Heart right ventricle (tissue), 16 donors: ENCODE results near the gene DIP2C. TPM values are rescaled to one million over a fixed set of nuclear protein-coding genes. Genes with fewer than 3 reads are reported as not detected.

Experiments
- ATAC-seq, 8 donors: fragments of 200-7000 bp; cut with Tn5 transposase; one replicate each; pipeline ENCODE4 v1.9.1; 2020; ENCODE audit warnings: mild to moderate bottlenecking in 8 of 8, moderate library complexity in 8 of 8, moderate number of reproducible peaks in 1 of 8
- DNase-seq, 2 donors: peaks; one replicate each; pipeline ENCODE4 v3.0.0-alpha.2; 2020
- H3K27ac ChIP-seq, 10 donors: fragments of 200-600 bp; sonication (generic) in 2 of 10; one replicate each; pipeline versions ENCODE4 v1.5.0 to v1.8.0; 2020 to 2022; ENCODE audit warnings: mild to moderate bottlenecking in 3 of 10
- H3K27me3 ChIP-seq, 7 donors: fragments of 200-600 bp; one replicate each; pipeline ENCODE4 v1.8.0; 2021 to 2022; ENCODE audit warnings: mild to moderate bottlenecking in 2 of 7
- H3K36me3 ChIP-seq, 9 donors: fragments of 200-600 bp; sonication (generic) in 1 of 9; one replicate each; pipeline versions ENCODE4 v1.5.0 to v1.8.0; 2020 to 2022; ENCODE audit warnings: mild to moderate bottlenecking in 2 of 9
- H3K4me1 ChIP-seq, 9 donors: fragments of 200-600 bp; sonication (generic) in 1 of 9; one replicate each; pipeline versions ENCODE4 v1.5.0 to v1.8.0; 2020 to 2022; ENCODE audit warnings: mild to moderate bottlenecking in 4 of 9
- H3K4me3 ChIP-seq, 10 donors: fragments of 200-600 bp; sonication (generic) in 2 of 10; one replicate each; pipeline versions ENCODE4 v1.5.0 to v1.8.0; 2020 to 2022; ENCODE audit warnings: mild to moderate bottlenecking in 7 of 10, moderate library complexity in 2 of 10
- H3K9me3 ChIP-seq, 11 donors: fragments of 200-600 bp in 10 of 11; sonication (generic) in 2 of 11; one replicate each; pipeline versions ENCODE4 v1.5.0 to v1.8.0; 2013 to 2022; ENCODE audit warnings: mild to moderate bottlenecking in 2 of 11, control low read depth in 1 of 11, moderate library complexity in 1 of 11
- WGBS, 2 donors: extraction: QIAGEN DNeasy Blood & Tissue Kit; methylation state at CpG; one replicate each; pipeline ENCODE4 v1.1.7; 2013; ENCODE audit warnings: inconsistent platforms in 1 of 2; 5-methylcytosine and 5-hydroxymethylcytosine counted together
- intact Hi-C, 10 donors: fragments of 100-400 bp; cut with DNase I; formaldehyde crosslinking; loops; one replicate each; pipeline versions ENCODE4 v1.11.1 to v1.14.2; 2022
- polyA plus RNA-seq, 2 donors: library from polyadenylated mRNA; stranded (reverse); fragments of 200-250 nt; gene quantifications; one replicate each; pipeline ENCODE4 v1.2.3, GENCODE V29; 2013
- total RNA-seq, 10 donors: library from RNA; stranded (reverse); fragmentation: NEBNext Ultra II Directional in 3 of 10; extraction: Animal tissue kit (Norgen Biotek cat#: 25700) in 3 of 10; gene quantifications; one replicate each; pipeline versions ENCODE4 v1.2.1 to v1.2.4, GENCODE V29; 2021 to 2023
- TF ChIP-seq, protein P1 (sequence below), 9 donors: fragments of 200-600 bp; sonication (generic) in 2 of 9; IDR thresholded peaks; one replicate each; pipeline versions ENCODE4 v1.5.0 to v1.8.0; 2021 to 2022; ENCODE audit warnings: antibody characterized with exemption in 9 of 9, mild to moderate bottlenecking in 5 of 9, moderate library complexity in 1 of 9
- donor health status: Arrhythmogenic right ventricular cardiomyopathy.
- donor health status: ischemic (EF 13 %, LVEDD 7.1; RV severe dilation, severe dysfunction).
- donor health status: healthy with polysubstance abuse.
- donor health status: DM: no; HTN: yes; CAD: no.
- donor health status: DM: no; HTN: no; CAD: no.
- donor health status: ischemic (EF 25% LVEDD 6.9; RV normal size, moderate dysfunction).
- donor health status: ischemic (EF 25% LVEDD 5.7; RV mildly dilated, moderate dysfunction).
- donor health status: healthy.
- donor health status: DM: yes; HTN: yes; CAD: no.
- donor health status: Ischemic cardiomyopathy.
- donor health status: ischemic (EF 35%, LVEDD 5.7; RV mildly dilated, moderate dysfunction).
- donor health status: nonischemic (EF 11% LVEDD 7.7; RV severe dilation, severe dysfunction).
- donor health status: DM: yes; HTN: yes; CAD: no.
- donor health status: PGD.
- donor health status: ischemic (EF 29% LVEDD 5.4; RV normal size, mild dysfunction).
- donor health status: nonischemic (EF 23%, LVEDD 6.1; RV moderate dilation, normal function).

The DIP2C gene
- total and polyA plus RNA-seq, 12 donors: 7.1 to 48.2 (median 33.7) TPM

DNA sequence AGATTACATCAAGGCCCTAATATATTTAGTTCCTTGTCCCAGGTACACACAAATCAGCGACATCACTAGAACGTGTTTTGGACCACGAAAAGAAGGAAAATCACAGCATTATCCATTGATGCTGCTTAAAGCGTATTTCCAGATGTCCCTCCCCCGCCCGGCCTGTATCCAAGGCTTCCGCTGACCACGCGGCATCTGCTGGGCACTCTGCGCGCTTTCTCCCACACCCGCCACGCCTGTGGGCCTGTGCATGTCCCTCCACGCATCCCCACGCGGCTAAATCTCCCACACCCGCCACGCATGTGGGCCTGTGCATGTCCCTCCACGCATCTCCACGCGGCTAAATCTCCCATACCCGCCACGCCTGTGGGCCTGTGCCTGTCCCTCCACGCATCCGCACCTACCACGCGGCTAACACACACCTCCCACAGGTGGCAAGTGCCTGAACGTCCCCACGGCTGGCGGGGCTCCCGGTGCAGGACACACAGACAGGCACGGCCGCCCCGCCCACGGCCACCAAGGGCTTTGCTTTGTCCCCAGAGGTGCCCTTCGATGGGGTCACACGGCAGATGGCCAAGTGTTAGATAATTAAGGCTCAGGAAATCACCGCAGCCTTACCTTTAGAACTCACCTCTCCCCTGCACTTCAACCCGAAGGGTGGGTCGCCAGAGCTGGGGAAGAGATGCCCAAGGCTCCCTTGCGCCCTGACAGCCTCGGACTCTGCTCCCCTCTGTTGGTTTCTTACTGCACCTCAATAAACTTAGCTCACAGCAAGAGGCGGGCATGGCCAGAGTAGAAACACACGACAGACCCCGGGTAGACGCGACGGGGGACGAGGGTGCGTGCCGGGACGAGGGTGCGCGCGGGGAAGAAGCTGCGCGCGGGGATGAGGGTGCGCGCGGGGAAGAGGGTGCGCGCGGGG, 49.5 kb downstream of the DIP2C start:
- intact Hi-C loops: no loop called here
- ATAC-seq (no peak), DNase-seq (no peak)
- peaks cover 0 to 11% (median 0%) of the 10 kb centered on the region in 7 donors for H3K27me3 ChIP-seq
- 95% methylated on average over 64 of the region's 64 CpGs for WGBS, 2 donors
- peaks cover 0 to 9% (median 0%) of the 10 kb centered on the region in 9 donors for H3K36me3 ChIP-seq
- TF ChIP-seq, protein P1, sequence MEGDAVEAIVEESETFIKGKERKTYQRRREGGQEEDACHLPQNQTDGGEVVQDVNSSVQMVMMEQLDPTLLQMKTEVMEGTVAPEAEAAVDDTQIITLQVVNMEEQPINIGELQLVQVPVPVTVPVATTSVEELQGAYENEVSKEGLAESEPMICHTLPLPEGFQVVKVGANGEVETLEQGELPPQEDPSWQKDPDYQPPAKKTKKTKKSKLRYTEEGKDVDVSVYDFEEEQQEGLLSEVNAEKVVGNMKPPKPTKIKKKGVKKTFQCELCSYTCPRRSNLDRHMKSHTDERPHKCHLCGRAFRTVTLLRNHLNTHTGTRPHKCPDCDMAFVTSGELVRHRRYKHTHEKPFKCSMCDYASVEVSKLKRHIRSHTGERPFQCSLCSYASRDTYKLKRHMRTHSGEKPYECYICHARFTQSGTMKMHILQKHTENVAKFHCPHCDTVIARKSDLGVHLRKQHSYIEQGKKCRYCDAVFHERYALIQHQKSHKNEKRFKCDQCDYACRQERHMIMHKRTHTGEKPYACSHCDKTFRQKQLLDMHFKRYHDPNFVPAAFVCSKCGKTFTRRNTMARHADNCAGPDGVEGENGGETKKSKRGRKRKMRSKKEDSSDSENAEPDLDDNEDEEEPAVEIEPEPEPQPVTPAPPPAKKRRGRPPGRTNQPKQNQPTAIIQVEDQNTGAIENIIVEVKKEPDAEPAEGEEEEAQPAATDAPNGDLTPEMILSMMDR (IDR thresholded peaks at IDR 0.05): no peak
- no peak overlapping the region for H3K4me3 ChIP-seq
- peaks cover 0 to 28% (median 7%) of the 10 kb centered on the region in 9 donors for H3K4me1 ChIP-seq
- peaks cover 0 to 11% (median 5%) of the 10 kb centered on the region in 11 donors for H3K9me3 ChIP-seq
- no peak overlapping the region for H3K27ac ChIP-seq

DNA sequence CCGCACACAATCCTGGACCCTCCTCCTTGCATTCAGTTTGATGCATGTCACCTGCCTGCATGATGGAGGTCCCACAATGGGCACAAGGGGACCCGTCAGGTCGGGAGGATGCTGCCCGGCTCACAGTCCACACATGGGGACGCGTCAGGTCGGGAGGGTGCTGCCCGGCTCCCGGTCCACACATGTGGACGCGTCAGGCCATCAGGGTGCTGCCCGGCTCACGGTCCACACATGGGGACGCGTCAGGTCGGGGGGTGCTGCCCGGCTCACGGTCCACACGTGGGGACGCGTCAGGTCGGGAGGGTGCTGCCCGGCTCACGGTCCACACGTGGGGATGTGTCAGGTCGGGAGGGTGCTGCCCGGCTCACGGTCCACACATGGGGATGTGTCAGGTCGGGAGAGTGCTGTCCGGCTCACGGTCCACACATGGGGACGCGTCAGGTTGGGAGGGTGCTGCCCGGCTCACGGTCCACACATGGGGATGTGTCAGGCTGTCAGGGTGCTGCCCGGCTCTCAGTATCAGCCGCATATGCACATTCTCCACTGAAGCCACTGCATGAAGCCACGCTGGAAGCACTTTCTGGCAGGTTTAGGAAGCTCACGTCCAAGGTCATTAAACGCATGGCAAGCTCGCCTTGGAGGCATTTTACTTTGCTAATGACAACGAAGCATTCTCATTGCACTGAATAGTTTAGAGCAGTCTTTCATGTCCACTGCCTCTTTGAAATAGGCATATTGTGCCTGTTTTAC, 50.3 kb downstream of the DIP2C start:
- Histone ChIP-seq H3K36me3 (peaks cover 0 to under 1% (median 0%) of the 10 kb centered on the region in 9 donors), H3K9me3 (peaks cover 0 to 3% (median 0%) of the 10 kb centered on the region in 11 donors), H3K27ac (no peak overlapping the region), H3K4me3 (no peak overlapping the region), H3K27me3 (peaks cover 0 to 11% (median 0%) of the 10 kb centered on the region in 7 donors), H3K4me1 (peaks cover 0 to 34% (median 10%) of the 10 kb centered on the region in 9 donors)
- intact Hi-C loops: no loop called here
- TF ChIP-seq, protein P1 (IDR thresholded peaks at IDR 0.05): no peak
- DNase-seq (no peak), ATAC-seq (peak in 2 of 8 donors; percentile 22)
- 87 to 90% methylated on average over 42 of the region's 42 CpGs for WGBS, 2 donors

DNA sequence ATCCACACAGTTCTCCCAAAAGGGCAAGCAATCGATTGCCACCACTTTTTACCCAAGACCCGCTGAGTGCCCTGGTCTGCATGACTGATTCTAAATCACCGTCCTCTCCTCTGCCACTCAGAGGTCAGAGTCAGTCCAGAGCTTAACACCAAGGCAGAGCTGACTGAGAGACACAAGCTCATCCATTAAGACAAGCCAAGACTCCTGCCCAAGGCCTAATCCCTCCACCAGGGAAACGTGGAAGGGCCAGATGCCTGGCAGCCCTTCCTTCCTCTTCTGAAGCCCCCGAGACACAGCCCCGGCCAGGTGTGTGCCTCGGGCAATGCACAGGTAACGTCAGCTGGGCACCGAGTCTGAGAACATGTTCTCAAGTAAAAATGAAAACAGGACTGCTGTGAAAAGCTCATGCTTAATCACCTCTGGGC, 51.7 kb downstream of the DIP2C start:
- Histone ChIP-seq H3K9me3 (no peaks in the 10 kb centered on the region), H3K27ac (no peak overlapping the region), H3K4me1 (peaks cover 6 to 45% (median 21%) of the 10 kb centered on the region in 9 donors), H3K4me3 (no peak overlapping the region), H3K27me3 (peaks cover 0 to 11% (median 0%) of the 10 kb centered on the region in 7 donors), H3K36me3 (no peaks in the 10 kb centered on the region)
- ATAC-seq (no peak), DNase-seq (no peak)
- intact Hi-C loops: no loop called here
- WGBS, 2 donors: 83 to 90% methylated on average over 9 of the region's 9 CpGs
- TF ChIP-seq, protein P1 (IDR thresholded peaks at IDR 0.05): no peak

DNA sequence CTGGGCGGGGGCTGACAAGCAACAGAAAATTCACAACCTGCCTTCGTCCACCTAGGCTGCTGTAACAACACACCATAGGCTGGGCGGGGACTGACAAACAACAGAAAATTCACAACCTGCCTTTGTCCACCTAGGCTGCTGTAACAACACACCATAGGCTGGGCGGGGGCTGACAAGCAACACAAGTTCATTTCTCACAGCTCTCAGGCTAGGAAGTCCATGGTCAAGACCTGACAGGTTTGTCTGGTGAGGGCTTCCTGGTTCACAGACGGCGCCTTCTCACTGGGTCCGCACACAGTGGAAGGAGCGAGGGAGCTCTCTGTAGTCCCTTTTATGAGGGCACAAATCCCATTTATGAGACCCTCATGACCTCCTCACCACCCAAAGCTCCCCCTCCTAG, 52.2 kb downstream of the DIP2C start:
- peaks cover 6 to 39% (median 16%) of the 10 kb centered on the region in 9 donors for H3K4me1 ChIP-seq
- H3K27ac ChIP-seq: no peak overlapping the region

More for the DNA sequence above, 52.2 kb downstream of the DIP2C start:
- ATAC-seq (no peak), DNase-seq (no peak)
- Histone ChIP-seq H3K9me3 (no peaks in the 10 kb centered on the region), H3K4me3 (no peak overlapping the region), H3K27me3 (peaks cover 0 to 11% (median 0%) of the 10 kb centered on the region in 7 donors), H3K36me3 (no peaks in the 10 kb centered on the region)
- TF ChIP-seq, protein P1 (IDR thresholded peaks at IDR 0.05): no peak
- intact Hi-C loops: no loop called here
- 94 to 95% methylated on average over 8 of the region's 8 CpGs for WGBS, 2 donors
